Chondrocyte (in vitro differentiated cells): Measurements from ENCODE around the gene SPDYE2. TPM values are rescaled to one million over a fixed set of nuclear protein-coding genes. Genes with fewer than 3 reads are reported as not detected.
"Not testable (repeated sequence)": the region's sequence is repeated elsewhere in the genome, so short reads cannot be mapped to it uniquely, and the experiment has no call there.

Source experiments
- DNase-seq: peaks from one replicate; pipeline ENCODE4 v3.0.0; 2021; ENCODE audit warnings: mixed read lengths, low spot score
- H3K27ac Mint-ChIP-seq: one replicate; pipeline ENCODE4 v1.8.0; 2021; ENCODE audit warnings: mild to moderate bottlenecking, moderate library complexity, mixed read lengths; ENCODE audit not compliant: unreplicated experiment
- H3K27me3 Mint-ChIP-seq: 2 replicates; pipeline ENCODE4 v1.8.0; 2021; ENCODE audit warnings: low read depth, mixed read lengths
- H3K36me3 Mint-ChIP-seq: 2 replicates; pipeline ENCODE4 v1.8.0; 2021; ENCODE audit warnings: low read depth, mixed read lengths
- H3K4me1 Mint-ChIP-seq: 2 replicates; pipeline ENCODE4 v1.8.0; 2021; ENCODE audit warnings: low read depth, mild to moderate bottlenecking, mixed read lengths
- H3K4me3 Mint-ChIP-seq: one replicate; pipeline ENCODE4 v1.8.0; 2021; ENCODE audit warnings: mild to moderate bottlenecking, moderate library complexity, mixed read lengths; ENCODE audit not compliant: unreplicated experiment
- H3K9me3 Mint-ChIP-seq: 2 replicates; pipeline ENCODE4 v1.8.0; 2021; ENCODE audit warnings: low read depth, mixed read lengths
- total RNA-seq: library from RNA; stranded (reverse); gene quantifications from 3 replicates; pipeline ENCODE4 v1.2.1, GENCODE V29; 2021

SPDYE2 gene
- total RNA-seq, 1 donor from 2014 or later: not detected

GRCh38 chr7:102593637-102594334, 42.8 kb downstream of the SPDYE2 start:
- H3K4me1 Mint-ChIP-seq, DNase-seq, H3K9me3 Mint-ChIP-seq, H3K4me3 Mint-ChIP-seq, H3K27ac Mint-ChIP-seq, H3K36me3 Mint-ChIP-seq, H3K27me3 Mint-ChIP-seq: not testable (repeated sequence)

GRCh38 chr7:102596036-102596435, 45.0 kb downstream of the SPDYE2 start:
- not testable (repeated sequence) for H3K27ac Mint-ChIP-seq, H3K4me3 Mint-ChIP-seq, H3K4me1 Mint-ChIP-seq, H3K36me3 Mint-ChIP-seq, H3K9me3 Mint-ChIP-seq, DNase-seq, H3K27me3 Mint-ChIP-seq

GRCh38 chr7:102599699-102600098, 48.7 kb downstream of the SPDYE2 start:
- H3K9me3 Mint-ChIP-seq, H3K4me3 Mint-ChIP-seq, DNase-seq, H3K27ac Mint-ChIP-seq, H3K4me1 Mint-ChIP-seq, H3K27me3 Mint-ChIP-seq, H3K36me3 Mint-ChIP-seq: not testable (repeated sequence)

- not testable (repeated sequence) for H3K27me3 Mint-ChIP-seq, H3K27ac Mint-ChIP-seq, H3K36me3 Mint-ChIP-seq, H3K4me1 Mint-ChIP-seq, H3K4me3 Mint-ChIP-seq, DNase-seq, H3K9me3 Mint-ChIP-seq
Measured at GRCh38 chr7:102602317-102602716, 51.3 kb downstream of the SPDYE2 start.

GRCh38 chr7:102604431-102605145, 53.6 kb downstream of the SPDYE2 start:
- H3K9me3 Mint-ChIP-seq, H3K36me3 Mint-ChIP-seq, H3K4me3 Mint-ChIP-seq, H3K27me3 Mint-ChIP-seq, DNase-seq, H3K27ac Mint-ChIP-seq, H3K4me1 Mint-ChIP-seq: not testable (repeated sequence)

- not testable (repeated sequence) for H3K27ac Mint-ChIP-seq, DNase-seq, H3K4me3 Mint-ChIP-seq, H3K4me1 Mint-ChIP-seq, H3K27me3 Mint-ChIP-seq, H3K9me3 Mint-ChIP-seq, H3K36me3 Mint-ChIP-seq
Measured at GRCh38 chr7:102606848-102607247, 55.8 kb downstream of the SPDYE2 start.

GRCh38 chr7:102609734-102610133, 58.7 kb downstream of the SPDYE2 start:
- not testable (repeated sequence) for H3K27me3 Mint-ChIP-seq, H3K27ac Mint-ChIP-seq, H3K4me1 Mint-ChIP-seq, H3K36me3 Mint-ChIP-seq, DNase-seq, H3K9me3 Mint-ChIP-seq, H3K4me3 Mint-ChIP-seq

GRCh38 chr7:102610441-102610840, 59.4 kb downstream of the SPDYE2 start:
- H3K4me3 Mint-ChIP-seq, H3K36me3 Mint-ChIP-seq, H3K4me1 Mint-ChIP-seq, DNase-seq, H3K27me3 Mint-ChIP-seq, H3K9me3 Mint-ChIP-seq, H3K27ac Mint-ChIP-seq: not testable (repeated sequence)

GRCh38 chr7:102611013-102611674, 60.1 kb downstream of the SPDYE2 start:
- H3K4me3 Mint-ChIP-seq, H3K27me3 Mint-ChIP-seq, H3K27ac Mint-ChIP-seq, H3K9me3 Mint-ChIP-seq, H3K36me3 Mint-ChIP-seq, DNase-seq, H3K4me1 Mint-ChIP-seq: not testable (repeated sequence)

GRCh38 chr7:102611675-102612325, 60.8 kb downstream of the SPDYE2 start:
- H3K4me1 Mint-ChIP-seq, H3K9me3 Mint-ChIP-seq, H3K36me3 Mint-ChIP-seq, H3K27me3 Mint-ChIP-seq, H3K27ac Mint-ChIP-seq: not testable (repeated sequence)
- peak overlapping the region; percentile 16 for H3K4me3 Mint-ChIP-seq
- peak; percentile 83 for DNase-seq
